B cell (primary cell): Measurements from ENCODE around the gene ATXN1. TPM values are rescaled to one million over a fixed set of nuclear protein-coding genes. Genes with fewer than 3 reads are reported as not detected.
"Not testable (repeated sequence)": the region's sequence is repeated elsewhere in the genome, so short reads cannot be mapped to it uniquely, and the experiment has no call there.

ENCODE experiments used
- ATAC-seq: fragments of 200-7000 bp; cut with Tn5 transposase; one replicate; pipeline ENCODE4 v1.10.0; 2021; ENCODE audit warnings: low read depth, mild to moderate bottlenecking, moderate number of reproducible peaks, moderate library complexity
- CTCF ChIA-PET: fragments of 350-600 bp; sonication (Branson Sonifier 250); formaldehyde crosslinking; loops from one replicate; lab custom pipeline; 2021; ENCODE audit warnings: antibody characterized with exemption, inconsistent platforms; lab: Charles Lee
- POLR2A ChIA-PET: fragments of 350-600 bp; sonication (Branson Sonifier 250); formaldehyde crosslinking; loops from one replicate; lab custom pipeline; 2021; ENCODE audit warnings: antibody characterized with exemption; lab: Charles Lee
- DNase-seq: peaks from one replicate; pipeline ENCODE4 v3.0.0; 2013
- H2AFZ ChIP-seq: 2 replicates; pipeline ENCODE4 v1.6.1; 2012; ENCODE audit warnings: mild to moderate bottlenecking, low read depth, low read length; ENCODE audit not compliant: insufficient read depth, poor library complexity, severe bottlenecking
- H3K27ac ChIP-seq, 2 donors: 1 replicate in 1 of 2; 2 replicates in 1 of 2; pipeline ENCODE4 v1.5.1; 2012 to 2013; ENCODE audit warnings: low read length in 2 of 2, mild to moderate bottlenecking in 2 of 2, moderate library complexity in 1 of 2
- H3K27me3 ChIP-seq, 4 experiments: fragments of 200-600 bp in 1 of 4; sonication (generic) in 1 of 4; replicated peaks in 1 of 4; 1 replicate in 2 of 4; 2 replicates in 2 of 4; pipeline versions ENCODE4 v1.6.1 to v1.7.0; 2013 to 2016; ENCODE audit warnings: low read length in 3 of 4, mild to moderate bottlenecking in 2 of 4, mixed read lengths in 1 of 4, moderate library complexity in 1 of 4; ENCODE audit not compliant: insufficient read depth in 4 of 4, control insufficient read depth in 3 of 4; ENCODE audit errors: control extremely low read depth in 1 of 4
- H3K36me3 ChIP-seq, 2 experiments: replicated peaks in 1 of 2; 1 replicate in 1 of 2; 2 replicates in 1 of 2; pipeline versions ENCODE4 v1.6.1 to v1.7.1; 2013; ENCODE audit warnings: low read length in 1 of 2; ENCODE audit not compliant: insufficient read depth in 2 of 2, control insufficient read depth in 1 of 2; ENCODE audit errors: control extremely low read depth in 1 of 2, extremely low read depth in 1 of 2
- H3K4me1 ChIP-seq, 2 donors: fragments of 200-600 bp in 1 of 2; sonication (generic) in 1 of 2; 1 replicate in 1 of 2; 2 replicates in 1 of 2; pipeline versions ENCODE4 v1.5.1 to v1.6.1; 2013 to 2017; ENCODE audit warnings: low read length in 2 of 2; ENCODE audit not compliant: control insufficient read depth in 2 of 2, insufficient read depth in 2 of 2
- H3K4me2 ChIP-seq: replicated peaks from 2 replicates; pipeline ENCODE3; 2012; ENCODE audit warnings: mild to moderate bottlenecking, low read depth, low read length; ENCODE audit not compliant: poor library complexity, severe bottlenecking
- H3K4me3 ChIP-seq, 5 experiments: fragments of 200-600 bp in 1 of 5; sonication (generic) in 1 of 5; 1 replicate in 3 of 5; 2 replicates in 2 of 5; pipeline versions ENCODE4 v1.5.1 to v1.7.0; 2011 to 2016; ENCODE audit warnings: low read length in 4 of 5, mild to moderate bottlenecking in 4 of 5, low read depth in 2 of 5, control low read depth in 1 of 5, moderate library complexity in 1 of 5; ENCODE audit not compliant: insufficient read depth in 1 of 5; ENCODE audit errors: control extremely low read depth in 1 of 5, extremely low read depth in 1 of 5
- H3K79me2 ChIP-seq: fragments of 200-600 bp; sonication (generic); one replicate; pipeline ENCODE4 v1.6.0; 2016; ENCODE audit warnings: low read length; ENCODE audit not compliant: control insufficient read depth, insufficient read depth
- H3K9ac ChIP-seq: fragments of 200-600 bp; sonication (generic); 2 replicates; pipeline ENCODE4 v1.6.1; 2017; ENCODE audit warnings: mild to moderate bottlenecking, low read length, moderate library complexity
- H3K9me3 ChIP-seq, 3 donors: one replicate each; pipeline versions ENCODE4 v1.6.1 to v1.7.1; 2013; ENCODE audit warnings: low read length in 2 of 3; ENCODE audit not compliant: control insufficient read depth in 2 of 3, insufficient read depth in 1 of 3; ENCODE audit errors: control extremely low read depth in 1 of 3
- H4K20me1 ChIP-seq: 2 replicates; pipeline ENCODE4 v1.6.0; 2012; ENCODE audit warnings: mild to moderate bottlenecking, low read length; ENCODE audit not compliant: insufficient read depth, control insufficient read depth, poor library complexity, severe bottlenecking
- H3K27ac Mint-ChIP-seq: one replicate; pipeline ENCODE4 v1.8.0; 2021; ENCODE audit warnings: mixed read lengths
- H3K27me3 Mint-ChIP-seq: one replicate; pipeline ENCODE4 v1.8.0; 2021; ENCODE audit warnings: mixed read lengths
- H3K4me1 Mint-ChIP-seq: one replicate; pipeline ENCODE4 v1.8.0; 2021; ENCODE audit warnings: mixed read lengths
- H3K4me3 Mint-ChIP-seq: one replicate; pipeline ENCODE4 v1.8.0; 2021; ENCODE audit warnings: mixed read lengths
- H3K9me3 Mint-ChIP-seq: one replicate; pipeline ENCODE4 v1.8.0; 2022; ENCODE audit warnings: mixed read lengths; ENCODE audit not compliant: insufficient read depth
- EZH2 ChIP-seq: IDR thresholded peaks from 2 replicates; pipeline ENCODE4 v1.6.1; 2012; ENCODE audit warnings: borderline replicate concordance, low read depth, mild to moderate bottlenecking, moderate library complexity, low read length; ENCODE audit not compliant: insufficient read depth, poor library complexity, severe bottlenecking
- WGBS: methylation state at CpG from one replicate; pipeline ENCODE4 v1.1.5; 2013; ENCODE audit warnings: missing lambda C conversion rate; ENCODE audit not compliant: insufficient coverage; 5-methylcytosine and 5-hydroxymethylcytosine counted together
- intact Hi-C: fragments of 100-400 bp; cut with micrococcal nuclease; formaldehyde crosslinking; loops from one replicate; pipeline ENCODE4 v1.10.0; 2022
- polyA plus RNA-seq: library from polyadenylated mRNA; depleted of rRNA; stranded (reverse); fragments of >200 nt; gene quantifications from 2 replicates; pipeline ENCODE4 v1.2.3, GENCODE V29; 2012
- total RNA-seq, 2 donors: library from RNA; stranded (reverse); fragments of 120-200 nt in 1 of 2; gene quantifications; 1 replicate in 1 of 2; 2 replicates in 1 of 2; pipeline versions ENCODE4 v1.2.3 to v1.2.4, GENCODE V29; 2013 to 2022
- TF ChIP-seq, protein P1 (sequence below): fragments of 200-600 bp; IDR thresholded peaks from one replicate; pipeline ENCODE4 v1.8.0; 2022; ENCODE audit warnings: antibody characterized with exemption, mild to moderate bottlenecking

Gene ATXN1
- total and polyA plus RNA-seq, 2 donors (not counting 1 experiment from before 2014, with no cell fraction given) = 5.7 to 63.8 TPM

DNA sequence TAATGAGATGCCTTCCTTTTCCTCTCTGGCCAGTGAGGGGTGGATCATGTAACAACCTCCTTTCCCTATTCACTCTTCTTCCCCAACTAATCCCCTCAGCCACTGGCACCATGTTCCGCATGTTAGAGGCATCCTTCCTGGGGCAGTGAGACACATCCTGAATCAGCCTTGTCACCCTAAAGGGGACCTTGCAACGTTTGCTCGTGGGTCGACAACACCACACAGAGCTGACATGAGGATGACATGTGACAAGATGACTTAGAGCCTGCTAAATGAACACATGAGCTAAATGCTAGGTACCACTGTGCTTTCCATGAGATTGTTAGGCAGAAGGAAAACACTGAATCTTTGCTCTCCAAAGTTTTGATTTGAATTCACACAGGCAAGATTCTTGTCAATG, 129.2 kb downstream of the ATXN1 start:
- Mint-ChIP-seq H3K27ac (no peak overlapping the region), H3K27me3 (no peaks in the 10 kb centered on the region), H3K4me3 (no peak overlapping the region), H3K9me3 (no peaks in the 10 kb centered on the region), H3K4me1 (peaks cover 22% of the 10 kb centered on the region)
- DNase-seq = no peak
- no peak for ATAC-seq
- ChIA-PET CTCF (no interaction called here), POLR2A (no interaction called here)
- peaks cover 0 to 4% (median 0%) of the 10 kb centered on the region in 3 donors for H3K9me3 ChIP-seq
- no peak overlapping the region for H2AFZ ChIP-seq
- no peak overlapping the region for H3K4me2 ChIP-seq
- H4K20me1 ChIP-seq = no peaks in the 10 kb centered on the region
- H3K4me1 ChIP-seq = peaks cover 0 to 11% of the 10 kb centered on the region in 2 donors
- H3K9ac ChIP-seq = no peak overlapping the region
- H3K36me3 ChIP-seq = no peaks in the 10 kb centered on the region
- H3K79me2 ChIP-seq = no peaks in the 10 kb centered on the region
- intact Hi-C loops = no loop called here
- H3K27me3 ChIP-seq = no peaks in the 10 kb centered on the region
- no peak for TF ChIP-seq EZH2
- TF ChIP-seq, protein P1, sequence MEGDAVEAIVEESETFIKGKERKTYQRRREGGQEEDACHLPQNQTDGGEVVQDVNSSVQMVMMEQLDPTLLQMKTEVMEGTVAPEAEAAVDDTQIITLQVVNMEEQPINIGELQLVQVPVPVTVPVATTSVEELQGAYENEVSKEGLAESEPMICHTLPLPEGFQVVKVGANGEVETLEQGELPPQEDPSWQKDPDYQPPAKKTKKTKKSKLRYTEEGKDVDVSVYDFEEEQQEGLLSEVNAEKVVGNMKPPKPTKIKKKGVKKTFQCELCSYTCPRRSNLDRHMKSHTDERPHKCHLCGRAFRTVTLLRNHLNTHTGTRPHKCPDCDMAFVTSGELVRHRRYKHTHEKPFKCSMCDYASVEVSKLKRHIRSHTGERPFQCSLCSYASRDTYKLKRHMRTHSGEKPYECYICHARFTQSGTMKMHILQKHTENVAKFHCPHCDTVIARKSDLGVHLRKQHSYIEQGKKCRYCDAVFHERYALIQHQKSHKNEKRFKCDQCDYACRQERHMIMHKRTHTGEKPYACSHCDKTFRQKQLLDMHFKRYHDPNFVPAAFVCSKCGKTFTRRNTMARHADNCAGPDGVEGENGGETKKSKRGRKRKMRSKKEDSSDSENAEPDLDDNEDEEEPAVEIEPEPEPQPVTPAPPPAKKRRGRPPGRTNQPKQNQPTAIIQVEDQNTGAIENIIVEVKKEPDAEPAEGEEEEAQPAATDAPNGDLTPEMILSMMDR = no peak
- no peak overlapping the region for H3K27ac ChIP-seq
- H3K4me3 ChIP-seq = no peak overlapping the region
- WGBS = 93% methylated on average over 4 of the region's 4 CpGs

DNA sequence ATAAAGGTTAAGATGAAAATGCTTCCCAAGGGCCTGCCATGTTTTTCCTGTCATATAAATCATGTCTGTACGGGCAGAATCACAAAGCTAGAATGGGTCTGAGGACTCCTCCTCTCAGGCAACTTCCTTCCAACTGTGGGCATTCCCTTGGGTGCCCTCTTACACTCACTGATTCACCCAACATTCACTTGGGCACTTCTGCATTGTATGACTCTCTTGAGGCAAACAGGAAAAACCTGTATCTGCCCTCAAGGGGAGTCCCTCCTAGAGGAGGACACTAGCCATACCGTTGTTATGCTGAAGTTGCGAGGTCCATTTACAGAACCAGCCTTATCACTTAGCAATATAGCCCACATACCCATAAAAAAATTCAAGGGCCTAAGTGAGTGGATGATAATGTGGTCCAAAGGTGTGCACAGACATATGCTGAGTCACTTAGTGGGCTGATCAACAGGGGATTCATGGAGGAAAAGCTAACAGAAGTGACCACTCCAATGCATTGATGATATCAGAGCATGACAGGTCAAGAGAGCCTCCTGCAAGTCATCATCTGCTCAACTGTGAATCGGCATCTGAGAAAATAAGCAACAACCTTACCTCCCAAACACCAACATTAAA, 131.1 kb downstream of the ATXN1 start:
- TF ChIP-seq, protein P1 = no peak
- no peak for TF ChIP-seq EZH2
- intact Hi-C loops = no loop called here
- Mint-ChIP-seq H3K27ac (no peak overlapping the region), H3K4me3 (no peak overlapping the region), H3K4me1 (peaks cover 31% of the 10 kb centered on the region), H3K9me3 (no peaks in the 10 kb centered on the region), H3K27me3 (no peaks in the 10 kb centered on the region)
- H3K9ac ChIP-seq = no peak overlapping the region
- H3K4me1 ChIP-seq = peaks cover 0 to 11% of the 10 kb centered on the region in 2 donors
- H3K4me3 ChIP-seq = no peak overlapping the region
- no peaks in the 10 kb centered on the region for H3K27me3 ChIP-seq
- POLR2A ChIA-PET = no interaction called here
- H3K9me3 ChIP-seq = peaks cover 0 to 4% (median 0%) of the 10 kb centered on the region in 3 donors
- H3K27ac ChIP-seq = no peak overlapping the region
- CTCF ChIA-PET = no interaction called here
- no peak overlapping the region for H3K4me2 ChIP-seq
- H3K79me2 ChIP-seq = no peaks in the 10 kb centered on the region
- DNase-seq (no peak), ATAC-seq (no peak)
- no peak overlapping the region for H2AFZ ChIP-seq
- WGBS = no CpG with 5 or more reads among the region's 4 CpGs
- H4K20me1 ChIP-seq = no peaks in the 10 kb centered on the region
- no peaks in the 10 kb centered on the region for H3K36me3 ChIP-seq

DNA sequence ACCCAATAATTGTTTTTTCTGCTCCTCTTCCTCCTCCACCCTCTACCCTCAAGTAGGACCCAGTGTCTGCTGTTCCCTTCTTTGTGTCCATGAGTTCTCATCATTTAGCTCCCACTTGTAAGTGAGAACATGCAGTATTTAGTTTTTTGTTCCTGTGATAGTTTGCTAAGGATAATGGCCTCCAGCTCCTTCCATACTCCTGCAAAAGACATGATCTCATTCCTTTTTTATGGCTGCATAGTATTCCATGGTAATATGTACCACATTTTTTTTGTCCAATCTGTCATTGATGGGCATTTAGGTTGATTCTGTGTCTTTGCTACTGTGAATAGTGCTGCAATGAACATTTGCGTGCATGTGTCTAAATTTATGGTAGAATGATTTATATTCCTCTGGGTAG, 132.7 kb downstream of the ATXN1 start:
- POLR2A ChIA-PET = not testable (repeated sequence)

More for the DNA sequence above, 132.7 kb downstream of the ATXN1 start:
- H3K4me3 Mint-ChIP-seq, H3K79me2 ChIP-seq, CTCF ChIA-PET, H3K9ac ChIP-seq, H3K27ac Mint-ChIP-seq, H3K4me2 ChIP-seq, H3K27ac ChIP-seq, intact Hi-C loops, ATAC-seq, H3K27me3 ChIP-seq, H4K20me1 ChIP-seq, H3K27me3 Mint-ChIP-seq, H3K36me3 ChIP-seq, H3K9me3 Mint-ChIP-seq, H3K9me3 ChIP-seq, H3K4me3 ChIP-seq, DNase-seq, H2AFZ ChIP-seq: not testable (repeated sequence)
- H3K4me1 Mint-ChIP-seq = peaks cover 32% of the 10 kb centered on the region
- 91% methylated on average over 1 of the region's 1 CpG for WGBS
- peaks cover 0 to 11% of the 10 kb centered on the region in 2 donors for H3K4me1 ChIP-seq
